Measurements from ENCODE around the gene ZNF358. TPM values are rescaled to one million over a fixed set of nuclear protein-coding genes. Genes with fewer than 3 reads are reported as not detected.

Gene ZNF358
- total and polyA plus RNA-seq, 2 experiments from 2014 or later = 40.7 to 99.6 TPM

DNA sequence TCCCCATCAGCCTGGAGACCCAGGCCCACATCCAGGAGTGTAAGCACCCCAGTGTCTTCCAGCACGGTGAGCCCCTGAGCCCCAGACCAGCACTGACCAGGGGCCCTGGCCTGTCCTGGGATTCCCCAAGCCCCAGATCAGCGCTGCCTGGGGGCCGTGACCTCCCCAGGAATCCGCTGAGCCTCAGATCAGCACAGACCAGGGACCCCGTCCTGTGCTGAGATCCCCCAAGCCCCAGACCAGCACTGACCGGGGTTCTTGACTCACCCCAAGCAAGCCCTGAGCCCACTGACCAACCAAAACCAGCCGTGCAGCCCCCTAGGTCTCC is 12.3 kb downstream of the ZNF358 start:
- no peak overlapping the region for H3K4me3 ChIP-seq
- H3K27ac ChIP-seq = no peak overlapping the region
- no peaks in the 10 kb centered on the region for H3K9me3 ChIP-seq (ENCODE audit: low read depth)
- DNase-seq (ENCODE audit: low read depth in 1 of 2, low spot score in 1 of 2) = no peak
- TF ChIP-seq, protein P1, sequence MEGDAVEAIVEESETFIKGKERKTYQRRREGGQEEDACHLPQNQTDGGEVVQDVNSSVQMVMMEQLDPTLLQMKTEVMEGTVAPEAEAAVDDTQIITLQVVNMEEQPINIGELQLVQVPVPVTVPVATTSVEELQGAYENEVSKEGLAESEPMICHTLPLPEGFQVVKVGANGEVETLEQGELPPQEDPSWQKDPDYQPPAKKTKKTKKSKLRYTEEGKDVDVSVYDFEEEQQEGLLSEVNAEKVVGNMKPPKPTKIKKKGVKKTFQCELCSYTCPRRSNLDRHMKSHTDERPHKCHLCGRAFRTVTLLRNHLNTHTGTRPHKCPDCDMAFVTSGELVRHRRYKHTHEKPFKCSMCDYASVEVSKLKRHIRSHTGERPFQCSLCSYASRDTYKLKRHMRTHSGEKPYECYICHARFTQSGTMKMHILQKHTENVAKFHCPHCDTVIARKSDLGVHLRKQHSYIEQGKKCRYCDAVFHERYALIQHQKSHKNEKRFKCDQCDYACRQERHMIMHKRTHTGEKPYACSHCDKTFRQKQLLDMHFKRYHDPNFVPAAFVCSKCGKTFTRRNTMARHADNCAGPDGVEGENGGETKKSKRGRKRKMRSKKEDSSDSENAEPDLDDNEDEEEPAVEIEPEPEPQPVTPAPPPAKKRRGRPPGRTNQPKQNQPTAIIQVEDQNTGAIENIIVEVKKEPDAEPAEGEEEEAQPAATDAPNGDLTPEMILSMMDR (IDR thresholded peaks at IDR 0.05; ENCODE audit: low read depth, low read length) = no peak
- H3K36me3 ChIP-seq = no peaks in the 10 kb centered on the region
- H3K27me3 ChIP-seq = no peaks in the 10 kb centered on the region
- H3K4me1 ChIP-seq (ENCODE audit: low read depth) = peaks cover 4% of the 10 kb centered on the region

DNA sequence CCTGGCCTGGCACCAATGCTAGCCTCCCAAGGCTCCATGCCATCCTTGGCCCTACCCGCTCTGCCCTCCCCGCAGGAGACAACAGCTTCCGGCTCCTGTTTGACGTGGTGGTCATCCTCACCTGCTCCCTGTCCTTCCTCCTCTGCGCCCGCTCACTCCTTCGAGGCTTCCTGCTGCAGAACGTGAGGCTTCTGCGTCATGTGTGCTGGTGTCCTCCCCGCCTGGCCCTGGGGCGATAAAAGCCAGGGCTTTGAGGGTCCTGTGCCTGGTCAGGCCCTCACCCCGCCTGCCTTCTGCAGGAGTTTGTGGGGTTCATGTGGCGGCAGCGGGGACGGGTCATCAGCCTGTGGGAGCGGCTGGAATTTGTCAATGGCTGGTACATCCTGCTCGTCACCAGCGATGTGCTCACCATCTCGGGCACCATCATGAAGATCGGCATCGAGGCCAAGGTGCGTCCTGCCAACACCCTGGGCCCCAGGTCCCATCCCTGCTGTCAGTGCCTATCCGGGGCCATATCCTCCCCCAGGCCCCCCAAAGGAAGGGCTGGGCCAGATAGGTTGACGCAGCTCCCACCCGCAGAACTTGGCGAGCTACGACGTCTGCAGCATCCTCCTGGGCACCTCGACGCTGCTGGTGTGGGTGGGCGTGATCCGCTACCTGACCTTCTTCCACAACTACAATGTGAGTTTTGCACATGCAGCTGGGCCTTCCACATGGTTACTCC is 12.8 kb downstream of the ZNF358 start:
- H3K4me3 ChIP-seq = no peak overlapping the region
- no peak overlapping the region for H3K27ac ChIP-seq
- H3K9me3 ChIP-seq (ENCODE audit: low read depth) = no peaks in the 10 kb centered on the region
- no peak for DNase-seq (ENCODE audit: low read depth in 1 of 2, low spot score in 1 of 2)
- no peaks in the 10 kb centered on the region for H3K36me3 ChIP-seq
- TF ChIP-seq, protein P1 (IDR thresholded peaks at IDR 0.05; ENCODE audit: low read depth, low read length) = no peak
- no peaks in the 10 kb centered on the region for H3K27me3 ChIP-seq
- no peaks in the 10 kb centered on the region for H3K4me1 ChIP-seq (ENCODE audit: low read depth)

DNA sequence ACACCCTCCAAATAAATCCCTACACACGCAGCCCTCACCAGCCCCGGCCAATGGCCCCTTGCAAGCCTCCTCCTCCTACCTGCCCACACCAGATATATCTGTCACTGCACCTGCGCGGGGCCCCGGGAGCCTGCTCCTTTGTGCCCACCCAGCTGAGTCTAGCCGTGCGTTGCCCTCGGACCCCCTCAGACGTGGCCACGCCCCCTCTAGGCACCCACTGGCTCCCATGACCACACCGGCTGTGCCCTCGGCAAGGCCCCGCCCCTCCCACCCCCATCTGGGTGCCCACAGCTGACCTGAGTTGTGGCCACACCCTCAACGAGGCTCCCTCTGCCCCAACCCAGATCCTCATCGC is 13.3 kb downstream of the ZNF358 start:
- no peaks in the 10 kb centered on the region for H3K4me1 ChIP-seq (ENCODE audit: low read depth)
- TF ChIP-seq, protein P1 (IDR thresholded peaks at IDR 0.05; ENCODE audit: low read depth, low read length) = no peak
- H3K9me3 ChIP-seq (ENCODE audit: low read depth) = no peaks in the 10 kb centered on the region
- no peak overlapping the region for H3K27ac ChIP-seq
- no peak for DNase-seq (ENCODE audit: low read depth in 1 of 2, low spot score in 1 of 2)
- H3K27me3 ChIP-seq = no peaks in the 10 kb centered on the region
- H3K4me3 ChIP-seq = no peak overlapping the region
- H3K36me3 ChIP-seq = no peaks in the 10 kb centered on the region

DNA sequence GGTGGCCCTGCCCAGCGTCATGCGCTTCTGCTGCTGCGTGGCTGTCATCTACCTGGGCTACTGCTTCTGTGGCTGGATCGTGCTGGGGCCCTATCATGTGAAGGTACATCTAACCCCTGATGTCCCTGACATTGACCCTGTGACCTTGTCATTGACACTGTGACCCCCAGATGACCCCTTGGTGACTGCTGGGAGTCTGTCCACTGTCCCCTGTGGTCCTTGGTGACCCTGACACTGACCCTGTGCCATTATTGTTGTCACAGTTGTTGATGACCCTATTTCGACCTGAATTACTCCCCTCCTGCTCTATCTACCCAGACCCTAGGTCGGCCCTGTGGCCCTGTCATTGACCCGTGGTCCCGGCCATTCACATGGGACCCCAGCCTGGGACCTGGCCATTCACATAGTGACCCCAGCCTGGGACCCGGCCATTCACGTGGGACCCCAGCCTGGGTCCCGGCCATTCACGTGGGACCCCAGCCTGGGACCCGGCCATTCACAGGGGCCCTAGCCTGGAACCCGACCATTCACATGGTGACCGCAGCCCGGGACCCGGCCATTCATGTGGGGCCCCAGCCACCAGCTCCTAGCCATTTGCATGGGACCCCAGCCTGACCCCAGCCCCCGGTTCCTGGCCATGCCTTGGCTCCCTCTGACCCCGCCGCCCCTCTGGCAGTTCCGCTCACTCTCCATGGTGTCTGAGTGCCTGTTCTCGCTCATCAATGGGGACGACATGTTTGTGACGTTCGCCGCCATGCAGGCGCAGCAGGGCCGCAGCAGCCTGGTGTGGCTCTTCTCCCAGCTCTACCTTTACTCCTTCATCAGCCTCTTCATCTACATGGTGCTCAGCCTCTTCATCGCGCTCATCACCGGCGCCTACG is 13.9 kb downstream of the ZNF358 start:
- H3K4me3 ChIP-seq = no peak overlapping the region
- no peaks in the 10 kb centered on the region for H3K36me3 ChIP-seq
- no peak overlapping the region for H3K27ac ChIP-seq
- no peaks in the 10 kb centered on the region for H3K27me3 ChIP-seq
- DNase-seq (ENCODE audit: low read depth in 1 of 2, low spot score in 1 of 2) = no peak
- TF ChIP-seq, protein P1 (IDR thresholded peaks at IDR 0.05; ENCODE audit: low read depth, low read length) = no peak
- H3K9me3 ChIP-seq (ENCODE audit: low read depth) = no peaks in the 10 kb centered on the region
- no peaks in the 10 kb centered on the region for H3K4me1 ChIP-seq (ENCODE audit: low read depth)

DNA sequence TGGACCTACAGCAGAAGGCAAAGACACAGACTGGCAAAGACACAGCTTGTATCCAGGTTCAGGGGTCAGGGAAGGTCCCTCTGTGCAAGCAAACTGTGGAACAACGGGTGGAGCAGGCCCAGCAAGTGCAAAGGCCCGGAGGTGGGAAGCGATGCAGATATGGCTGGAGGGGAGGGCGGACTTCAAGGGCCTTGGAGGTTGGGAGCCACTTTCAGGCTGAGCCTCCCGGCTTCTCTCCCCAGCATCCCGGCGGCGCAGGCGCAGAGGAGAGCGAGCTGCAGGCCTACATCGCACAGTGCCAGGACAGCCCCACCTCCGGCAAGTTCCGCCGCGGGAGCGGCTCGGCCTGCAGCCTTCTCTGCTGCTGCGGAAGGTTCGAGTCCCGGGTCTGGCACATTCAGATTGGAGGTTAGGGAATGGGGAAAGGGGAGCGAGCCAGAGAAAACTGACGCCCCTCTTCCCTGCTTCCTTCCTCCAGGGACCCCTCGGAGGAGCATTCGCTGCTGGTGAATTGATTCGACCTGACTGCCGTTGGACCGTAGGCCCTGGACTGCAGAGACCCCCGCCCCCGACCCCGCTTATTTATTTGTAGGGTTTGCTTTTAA is 17.5 kb downstream of the ZNF358 start:
- Histone ChIP-seq H3K9me3 (ENCODE audit: low read depth) (no peaks in the 10 kb centered on the region), H3K4me3 (peak overlapping the region; percentile 71), H3K27me3 (no peaks in the 10 kb centered on the region), H3K36me3 (no peaks in the 10 kb centered on the region), H3K27ac (peak overlapping the region; percentile 85), H3K4me1 (ENCODE audit: low read depth) (no peaks in the 10 kb centered on the region)
- peak in 1 of 2 donors; percentile 79 for DNase-seq (ENCODE audit: low read depth in 1 of 2, low spot score in 1 of 2)
- TF ChIP-seq, protein P1 (IDR thresholded peaks at IDR 0.05; ENCODE audit: low read depth, low read length) = no peak

All from cardiac muscle cell (in vitro differentiated cells and primary cell).